HepG2 (cell line): ENCODE results near the gene PHACTR3. TPM values are rescaled to one million over a fixed set of nuclear protein-coding genes. Genes with fewer than 3 reads are reported as not detected.

Experiments
- ATAC-seq: fragments of 200-7000 bp; cut with Tn5 transposase; 3 replicates; pipeline ENCODE4 v1.9.1; 2020; ENCODE audit warnings: mild to moderate bottlenecking, moderate library complexity
- BruUV-seq: library from RNA; stranded (reverse); fragments of 400-500 nt; replicated peaks from 2 replicates; lab custom pipeline; 2021; lab: Mats Ljungman, UMichigan
- CTCF ChIA-PET: fragments of 300-600 bp; formaldehyde crosslinking; extraction: SDS; loops from one replicate; lab custom pipeline; 2021; ENCODE audit warnings: low total read pairs, inconsistent platforms, low intra/inter-chr PET ratio; lab: Yijun Ruan, JAX
- POLR2A ChIA-PET: fragments of 350-600 bp; sonication (Branson Sonifier 250); formaldehyde crosslinking; loops from one replicate; lab custom pipeline; 2020; ENCODE audit warnings: antibody characterized with exemption, inconsistent platforms; lab: Yijun Ruan, JAX
- DNase-seq: peaks from one replicate; pipeline ENCODE4 v3.0.0-alpha.2; 2015; ENCODE audit warnings: low spot score
- FAIRE-seq: peaks from 3 replicates; lab custom pipeline; 2011; peaks lifted over from hg19 to GRCh38; lab: Jason Lieb, UNC
- H2AFZ ChIP-seq: one replicate; pipeline ENCODE4 v1.6.1; 2011; ENCODE audit warnings: low read length, inconsistent platforms
- H3K27ac ChIP-seq: fragments of 300-600 bp; 3 replicates; pipeline ENCODE4 v1.8.0; 2011; ENCODE audit warnings: mixed run types, mild to moderate bottlenecking, mixed read lengths, low read length, inconsistent platforms; ENCODE audit not compliant: insufficient read depth; ENCODE audit errors: extremely low read length
- H3K27me3 ChIP-seq, 2 experiments: fragments of 200-600 bp in 1 of 2; 2 replicates in 1 of 2; 3 replicates in 1 of 2; pipeline versions ENCODE4 v1.6.0 to v1.8.0; 2011; ENCODE audit warnings: low read length in 2 of 2, mild to moderate bottlenecking in 2 of 2, moderate library complexity in 2 of 2, inconsistent platforms in 1 of 2; ENCODE audit not compliant: insufficient read depth in 2 of 2, control insufficient read depth in 1 of 2
- H3K36me3 ChIP-seq, 2 experiments: fragments of 200-600 bp in 1 of 2; replicated peaks in 1 of 2; 2 replicates in 1 of 2; 3 replicates in 1 of 2; pipeline versions ENCODE4 v1.5.1 to v1.8.0; 2011; ENCODE audit warnings: low read length in 2 of 2, inconsistent platforms in 1 of 2; ENCODE audit not compliant: insufficient read depth in 2 of 2, control insufficient read depth in 1 of 2
- H3K4me1 ChIP-seq: 2 replicates; pipeline ENCODE4 v1.5.1; 2012; ENCODE audit warnings: low read length, inconsistent platforms; ENCODE audit not compliant: insufficient read depth
- H3K4me2 ChIP-seq: 2 replicates; pipeline ENCODE4 v1.6.0; 2011; ENCODE audit warnings: low read depth, low read length, inconsistent platforms
- H3K4me3 ChIP-seq, 3 experiments: fragments of 200-600 bp in 1 of 3; sonication (generic), shearing (Covaris generic) in 1 of 3; replicated peaks in 1 of 3; 2 replicates each; pipeline ENCODE4 v1.5.1; 2011 to 2016; ENCODE audit warnings: low read length in 3 of 3, inconsistent platforms in 2 of 3, low read depth in 2 of 3, mild to moderate bottlenecking in 2 of 3, control low read depth in 1 of 3, mixed read lengths in 1 of 3; ENCODE audit not compliant: insufficient read depth in 1 of 3
- H3K79me2 ChIP-seq: one replicate; pipeline ENCODE4 v1.6.1; 2011; ENCODE audit warnings: low read length, inconsistent platforms; ENCODE audit not compliant: insufficient read depth
- H3K9ac ChIP-seq: 2 replicates; pipeline ENCODE4 v1.6.0; 2011; ENCODE audit warnings: mild to moderate bottlenecking, low read depth, low read length, inconsistent platforms; ENCODE audit not compliant: insufficient read depth
- H3K9me3 ChIP-seq: 2 replicates; pipeline ENCODE4 v1.5.1; 2012; ENCODE audit warnings: mild to moderate bottlenecking, low read length
- H4K20me1 ChIP-seq: 2 replicates; pipeline ENCODE4 v1.6.0; 2011; ENCODE audit warnings: inconsistent platforms, mild to moderate bottlenecking, low read length, moderate library complexity; ENCODE audit not compliant: insufficient read depth
- ELF4 ChIP-seq: sonication (generic); formaldehyde crosslinking; IDR thresholded peaks from 2 replicates; pipeline ENCODE4 v1.5.0; 2020; ENCODE audit warnings: missing genetic modification reagents, mild to moderate bottlenecking, moderate library complexity, borderline replicate concordance
- HCFC1 ChIP-seq: fragments of 150-350 bp; IDR thresholded peaks from 2 replicates; pipeline ENCODE4 v1.6.1; 2014; ENCODE audit warnings: low read depth, low read length
- MIER3 ChIP-seq: IDR thresholded peaks from 2 replicates; pipeline ENCODE4 v1.6.1; 2016; ENCODE audit warnings: missing compliant biosample characterization, borderline replicate concordance
- NFE2 ChIP-seq: sonication (generic); formaldehyde crosslinking; IDR thresholded peaks from 2 replicates; pipeline ENCODE4 v1.4.0; 2020; ENCODE audit warnings: missing genetic modification reagents
- NFRKB ChIP-seq: fragments of 450-650 bp; IDR thresholded peaks from 2 replicates; pipeline ENCODE4 v1.6.1; 2017
- SPEN ChIP-seq: sonication (generic); formaldehyde crosslinking; IDR thresholded peaks from 2 replicates; pipeline ENCODE4 v1.5.1; 2020; ENCODE audit warnings: low read depth, mild to moderate bottlenecking, missing genetic modification reagents
- YY1 ChIP-seq: IDR thresholded peaks from 2 replicates; pipeline ENCODE4 v1.6.1; 2011; ENCODE audit warnings: low read length, low read depth, moderate library complexity, mild to moderate bottlenecking; ENCODE audit not compliant: insufficient read depth, insufficient replicate concordance
- ZMYM3 ChIP-seq: sonication (generic); formaldehyde crosslinking; IDR thresholded peaks from 2 replicates; pipeline ENCODE4 v1.5.1; 2020; ENCODE audit warnings: mild to moderate bottlenecking, missing genetic modification reagents
- ZNF670 ChIP-seq: sonication (generic); formaldehyde crosslinking; IDR thresholded peaks from 2 replicates; pipeline ENCODE4 v1.8.0; 2022; ENCODE audit warnings: mild to moderate bottlenecking, missing genetic modification reagents, borderline replicate concordance
- ZNF713 ChIP-seq: sonication (generic); formaldehyde crosslinking; IDR thresholded peaks from 2 replicates; pipeline ENCODE4 v1.4.0; 2020; ENCODE audit warnings: mild to moderate bottlenecking, missing genetic modification reagents
- ZNF788 ChIP-seq: sonication (generic); formaldehyde crosslinking; IDR thresholded peaks from 2 replicates; pipeline ENCODE4 v1.5.0; 2020; ENCODE audit warnings: mild to moderate bottlenecking, missing genetic modification reagents, borderline replicate concordance
- WGBS: methylation state at CpG from one replicate; pipeline ENCODE4 v1.1.6; 2017; ENCODE audit warnings: low lambda C conversion rate; 5-methylcytosine and 5-hydroxymethylcytosine counted together
- in situ Hi-C: cut with HindIII; loops from 2 replicates; pipeline ENCODE4 v1.10.0; 2017; ENCODE audit warnings: low pct_unique_long_range_greater_than_20kb; ENCODE audit not compliant: extremely low pct_ligation_motif_present
- intact Hi-C: fragments of 100-400 bp; cut with micrococcal nuclease; formaldehyde crosslinking; loops from one replicate; pipeline ENCODE4 v1.10.0; 2022; ENCODE audit not compliant: unreplicated experiment
- polyA plus RNA-seq, 8 experiments: library from polyadenylated mRNA; depleted of rRNA in 3 of 8; stranded (reverse) in 7 of 8; unstranded in 1 of 8; fragments of >200 nt; fragmentation: Illumina TruSeq in 4 of 8; extraction: Trizol in 4 of 8; gene quantifications; 2 replicates each; pipeline versions ENCODE4 v1.2.1 to v1.2.3, GENCODE V29; 2011 to 2016; ENCODE audit warnings: low read depth in 4 of 8, missing spikeins in 1 of 8, mixed read lengths in 1 of 8; ENCODE audit not compliant: insufficient read depth in 1 of 8
- total RNA-seq, 5 experiments: library from RNA; depleted of rRNA; stranded (reverse); fragments of >200 nt; fragmentation: Illumina TruSeq; extraction: Trizol; gene quantifications; 2 replicates each; pipeline ENCODE4 v1.2.3, GENCODE V29; 2016; ENCODE audit warnings: low read depth in 1 of 5
- TF ChIP-seq, protein P1 (sequence below): sonication (generic); formaldehyde crosslinking; IDR thresholded peaks from 2 replicates; pipeline ENCODE4 v1.4.0; 2020; ENCODE audit warnings: low read depth, mild to moderate bottlenecking, missing genetic modification reagents
- TF ChIP-seq, protein P2 (sequence below): sonication (generic); formaldehyde crosslinking; IDR thresholded peaks from 2 replicates; pipeline ENCODE4 v1.4.0; 2020; ENCODE audit warnings: missing genetic modification reagents, borderline replicate concordance
- TF ChIP-seq, protein P3 (sequence below): sonication (generic); formaldehyde crosslinking; IDR thresholded peaks from 2 replicates; pipeline ENCODE4 v1.5.0; 2020; ENCODE audit warnings: mild to moderate bottlenecking, missing genetic modification reagents, moderate library complexity
- TF ChIP-seq, protein P4 (sequence below): sonication (generic); formaldehyde crosslinking; IDR thresholded peaks from 2 replicates; pipeline ENCODE4 v1.4.0; 2020; ENCODE audit warnings: missing genetic modification reagents, borderline replicate concordance

The PHACTR3 gene
- total and polyA plus RNA-seq, 2 of the 13 experiments (the other 11 are each of a cell fraction or from before 2014, with no cell fraction given) = not detected

DNA sequence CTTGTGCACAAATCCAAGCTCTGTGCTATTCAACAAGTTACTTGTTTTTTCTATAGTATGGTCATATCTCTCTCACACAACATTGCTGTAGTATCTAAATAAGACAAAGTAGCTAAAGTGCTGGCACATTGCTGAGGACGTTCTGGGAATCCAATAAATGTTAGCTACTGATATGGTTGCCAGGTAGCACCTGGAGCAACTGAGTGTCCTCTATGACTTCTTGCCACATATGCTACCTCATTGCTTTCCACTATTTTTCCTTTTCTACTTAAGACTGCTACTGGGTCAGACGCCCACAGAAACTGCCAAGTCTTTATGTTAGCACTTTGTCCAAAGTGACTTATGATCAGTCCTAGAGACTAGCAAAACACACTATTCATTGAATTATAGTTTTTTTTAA is 243.8 kb downstream of the PHACTR3 start:
- Histone ChIP-seq H3K9ac (no peak overlapping the region), H3K27me3 (no peaks in the 10 kb centered on the region), H4K20me1 (no peaks in the 10 kb centered on the region), H3K9me3 (no peaks in the 10 kb centered on the region), H3K4me3 (no peak overlapping the region), H2AFZ (no peak overlapping the region), H3K79me2 (no peaks in the 10 kb centered on the region), H3K4me1 (no peaks in the 10 kb centered on the region), H3K4me2 (no peak overlapping the region), H3K27ac (no peak overlapping the region), H3K36me3 (no peaks in the 10 kb centered on the region)
- BruUV-seq = no TSS peak
- FAIRE-seq (no peak), DNase-seq (no peak), ATAC-seq (no peak)
- ChIA-PET POLR2A (no interaction called here), CTCF (no interaction called here)
- in situ Hi-C loops = loop anchor here (5.0 kb wide), 1 partner anchor 61 kb away; no protein-coding TSS in a partner anchor
- WGBS = 4% methylated on average over 2 of the region's 2 CpGs
- intact Hi-C loops = no loop called here
- TF ChIP-seq, protein P1, sequence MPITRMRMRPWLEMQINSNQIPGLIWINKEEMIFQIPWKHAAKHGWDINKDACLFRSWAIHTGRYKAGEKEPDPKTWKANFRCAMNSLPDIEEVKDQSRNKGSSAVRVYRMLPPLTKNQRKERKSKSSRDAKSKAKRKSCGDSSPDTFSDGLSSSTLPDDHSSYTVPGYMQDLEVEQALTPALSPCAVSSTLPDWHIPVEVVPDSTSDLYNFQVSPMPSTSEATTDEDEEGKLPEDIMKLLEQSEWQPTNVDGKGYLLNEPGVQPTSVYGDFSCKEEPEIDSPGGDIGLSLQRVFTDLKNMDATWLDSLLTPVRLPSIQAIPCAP (CRISPR knock-in tag) = no peak
- TF ChIP-seq ZMYM3 (CRISPR knock-in tag) (no peak), ZNF670 (CRISPR knock-in tag) (no peak), ELF4 (CRISPR knock-in tag) (no peak), YY1 (no peak), MIER3 (CRISPR knock-in tag) (no peak), NFE2 (CRISPR knock-in tag) (no peak), NFRKB (no peak), ZNF713 (no peak), SPEN (CRISPR knock-in tag) (no peak), ZNF788 (no peak), HCFC1 (no peak)
- TF ChIP-seq, protein P2, sequence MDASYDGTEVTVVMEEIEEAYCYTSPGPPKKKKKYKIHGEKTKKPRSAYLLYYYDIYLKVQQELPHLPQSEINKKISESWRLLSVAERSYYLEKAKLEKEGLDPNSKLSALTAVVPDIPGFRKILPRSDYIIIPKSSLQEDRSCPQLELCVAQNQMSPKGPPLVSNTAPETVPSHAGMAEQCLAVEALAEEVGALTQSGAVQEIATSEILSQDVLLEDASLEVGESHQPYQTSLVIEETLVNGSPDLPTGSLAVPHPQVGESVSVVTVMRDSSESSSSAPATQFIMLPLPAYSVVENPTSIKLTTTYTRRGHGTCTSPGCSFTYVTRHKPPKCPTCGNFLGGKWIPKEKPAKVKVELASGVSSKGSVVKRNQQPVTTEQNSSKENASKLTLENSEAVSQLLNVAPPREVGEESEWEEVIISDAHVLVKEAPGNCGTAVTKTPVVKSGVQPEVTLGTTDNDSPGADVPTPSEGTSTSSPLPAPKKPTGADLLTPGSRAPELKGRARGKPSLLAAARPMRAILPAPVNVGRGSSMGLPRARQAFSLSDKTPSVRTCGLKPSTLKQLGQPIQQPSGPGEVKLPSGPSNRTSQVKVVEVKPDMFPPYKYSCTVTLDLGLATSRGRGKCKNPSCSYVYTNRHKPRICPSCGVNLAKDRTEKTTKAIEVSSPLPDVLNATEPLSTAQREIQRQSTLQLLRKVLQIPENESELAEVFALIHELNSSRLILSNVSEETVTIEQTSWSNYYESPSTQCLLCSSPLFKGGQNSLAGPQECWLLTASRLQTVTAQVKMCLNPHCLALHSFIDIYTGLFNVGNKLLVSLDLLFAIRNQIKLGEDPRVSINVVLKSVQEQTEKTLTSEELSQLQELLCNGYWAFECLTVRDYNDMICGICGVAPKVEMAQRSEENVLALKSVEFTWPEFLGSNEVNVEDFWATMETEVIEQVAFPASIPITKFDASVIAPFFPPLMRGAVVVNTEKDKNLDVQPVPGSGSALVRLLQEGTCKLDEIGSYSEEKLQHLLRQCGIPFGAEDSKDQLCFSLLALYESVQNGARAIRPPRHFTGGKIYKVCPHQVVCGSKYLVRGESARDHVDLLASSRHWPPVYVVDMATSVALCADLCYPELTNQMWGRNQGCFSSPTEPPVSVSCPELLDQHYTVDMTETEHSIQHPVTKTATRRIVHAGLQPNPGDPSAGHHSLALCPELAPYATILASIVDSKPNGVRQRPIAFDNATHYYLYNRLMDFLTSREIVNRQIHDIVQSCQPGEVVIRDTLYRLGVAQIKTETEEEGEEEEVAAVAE (CRISPR knock-in tag) = no peak
- TF ChIP-seq, protein P3, sequence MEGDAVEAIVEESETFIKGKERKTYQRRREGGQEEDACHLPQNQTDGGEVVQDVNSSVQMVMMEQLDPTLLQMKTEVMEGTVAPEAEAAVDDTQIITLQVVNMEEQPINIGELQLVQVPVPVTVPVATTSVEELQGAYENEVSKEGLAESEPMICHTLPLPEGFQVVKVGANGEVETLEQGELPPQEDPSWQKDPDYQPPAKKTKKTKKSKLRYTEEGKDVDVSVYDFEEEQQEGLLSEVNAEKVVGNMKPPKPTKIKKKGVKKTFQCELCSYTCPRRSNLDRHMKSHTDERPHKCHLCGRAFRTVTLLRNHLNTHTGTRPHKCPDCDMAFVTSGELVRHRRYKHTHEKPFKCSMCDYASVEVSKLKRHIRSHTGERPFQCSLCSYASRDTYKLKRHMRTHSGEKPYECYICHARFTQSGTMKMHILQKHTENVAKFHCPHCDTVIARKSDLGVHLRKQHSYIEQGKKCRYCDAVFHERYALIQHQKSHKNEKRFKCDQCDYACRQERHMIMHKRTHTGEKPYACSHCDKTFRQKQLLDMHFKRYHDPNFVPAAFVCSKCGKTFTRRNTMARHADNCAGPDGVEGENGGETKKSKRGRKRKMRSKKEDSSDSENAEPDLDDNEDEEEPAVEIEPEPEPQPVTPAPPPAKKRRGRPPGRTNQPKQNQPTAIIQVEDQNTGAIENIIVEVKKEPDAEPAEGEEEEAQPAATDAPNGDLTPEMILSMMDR = no peak
- TF ChIP-seq, protein P4, sequence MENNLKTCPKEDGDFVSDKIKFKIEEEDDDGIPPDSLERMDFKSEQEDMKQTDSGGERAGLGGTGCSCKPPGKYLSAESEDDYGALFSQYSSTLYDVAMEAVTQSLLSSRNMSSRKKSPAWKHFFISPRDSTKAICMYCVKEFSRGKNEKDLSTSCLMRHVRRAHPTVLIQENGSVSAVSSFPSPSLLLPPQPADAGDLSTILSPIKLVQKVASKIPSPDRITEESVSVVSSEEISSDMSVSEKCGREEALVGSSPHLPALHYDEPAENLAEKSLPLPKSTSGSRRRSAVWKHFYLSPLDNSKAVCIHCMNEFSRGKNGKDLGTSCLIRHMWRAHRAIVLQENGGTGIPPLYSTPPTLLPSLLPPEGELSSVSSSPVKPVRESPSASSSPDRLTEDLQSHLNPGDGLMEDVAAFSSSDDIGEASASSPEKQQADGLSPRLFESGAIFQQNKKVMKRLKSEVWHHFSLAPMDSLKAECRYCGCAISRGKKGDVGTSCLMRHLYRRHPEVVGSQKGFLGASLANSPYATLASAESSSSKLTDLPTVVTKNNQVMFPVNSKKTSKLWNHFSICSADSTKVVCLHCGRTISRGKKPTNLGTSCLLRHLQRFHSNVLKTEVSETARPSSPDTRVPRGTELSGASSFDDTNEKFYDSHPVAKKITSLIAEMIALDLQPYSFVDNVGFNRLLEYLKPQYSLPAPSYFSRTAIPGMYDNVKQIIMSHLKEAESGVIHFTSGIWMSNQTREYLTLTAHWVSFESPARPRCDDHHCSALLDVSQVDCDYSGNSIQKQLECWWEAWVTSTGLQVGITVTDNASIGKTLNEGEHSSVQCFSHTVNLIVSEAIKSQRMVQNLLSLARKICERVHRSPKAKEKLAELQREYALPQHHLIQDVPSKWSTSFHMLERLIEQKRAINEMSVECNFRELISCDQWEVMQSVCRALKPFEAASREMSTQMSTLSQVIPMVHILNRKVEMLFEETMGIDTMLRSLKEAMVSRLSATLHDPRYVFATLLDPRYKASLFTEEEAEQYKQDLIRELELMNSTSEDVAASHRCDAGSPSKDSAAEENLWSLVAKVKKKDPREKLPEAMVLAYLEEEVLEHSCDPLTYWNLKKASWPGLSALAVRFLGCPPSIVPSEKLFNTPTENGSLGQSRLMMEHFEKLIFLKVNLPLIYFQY = no peak
